Suprapubic skin (tissue), 4 donors: ENCODE results near the gene CLDN20.

Experiments used
- CTCF ChIP-seq, 2 donors: fragments of 200-600 bp in 1 of 2; fragments of 450-650 bp in 1 of 2; sonication (generic) in 1 of 2; IDR thresholded peaks; one replicate each; pipeline ENCODE4 v1.5.1; 2016 to 2019; ENCODE audit warnings: antibody characterized with exemption in 2 of 2, mild to moderate bottlenecking in 1 of 2, moderate library complexity in 1 of 2
- POLR2A ChIP-seq, 2 donors: fragments of 450-650 bp; IDR thresholded peaks; one replicate each; pipeline ENCODE4 v1.6.1; 2017; ENCODE audit warnings: antibody characterized with exemption in 2 of 2, mild to moderate bottlenecking in 2 of 2, moderate library complexity in 2 of 2
- POLR2AphosphoS5 ChIP-seq, 3 donors: sonication (generic); formaldehyde crosslinking; IDR thresholded peaks; one replicate each; pipeline ENCODE4 v1.6.1; 2017; ENCODE audit warnings: antibody characterized with exemption in 3 of 3

- TF ChIP-seq CTCF (IDR thresholded peaks at IDR 0.05) (no peak), POLR2AphosphoS5 (IDR thresholded peaks at IDR 0.05) (no peak), POLR2A (IDR thresholded peaks at IDR 0.05) (no peak)
Measured at GRCh38 chr6:155291291-155291690, 27.5 kb downstream of the CLDN20 start.
